GM23338 (cell line): Measurements from ENCODE around the gene GREB1L.

ENCODE experiments used
- CTCF ChIP-seq, 2 experiments: fragments of 200-600 bp in 1 of 2; sonication (generic) in 1 of 2; conservative IDR thresholded peaks; 2 replicates each; pipeline versions ENCODE4 v1.5.1 to v1.6.1; 2016 to 2017; ENCODE audit warnings: antibody characterized with exemption in 2 of 2, low read depth in 2 of 2, mild to moderate bottlenecking in 2 of 2, moderate library complexity in 1 of 2
- EZH2 ChIP-seq: fragments of 200-600 bp; sonication (generic); IDR thresholded peaks from one replicate; pipeline ENCODE4 v1.8.0; 2017; ENCODE audit warnings: antibody characterized with exemption, mild to moderate bottlenecking, low read depth; ENCODE audit not compliant: unreplicated experiment
- EZH2phosphoT487 ChIP-seq: fragments of 200-600 bp; sonication (generic); IDR thresholded peaks from one replicate; pipeline ENCODE4 v1.8.1; 2018; ENCODE audit warnings: antibody characterized with exemption; ENCODE audit not compliant: unreplicated experiment
- JUNB ChIP-seq: IDR thresholded peaks from one replicate; pipeline ENCODE4 v1.6.1; 2016; ENCODE audit warnings: antibody characterized with exemption; ENCODE audit not compliant: unreplicated experiment
- POLR2AphosphoS5 ChIP-seq: IDR thresholded peaks from 2 replicates; pipeline ENCODE4 v1.6.1; 2016; ENCODE audit warnings: antibody characterized with exemption, low read depth
- TF ChIP-seq, protein P1 (sequence below): IDR thresholded peaks from one replicate; pipeline ENCODE4 v1.6.1; 2018; ENCODE audit warnings: antibody characterized with exemption; ENCODE audit not compliant: unreplicated experiment

- TF ChIP-seq, protein P1, sequence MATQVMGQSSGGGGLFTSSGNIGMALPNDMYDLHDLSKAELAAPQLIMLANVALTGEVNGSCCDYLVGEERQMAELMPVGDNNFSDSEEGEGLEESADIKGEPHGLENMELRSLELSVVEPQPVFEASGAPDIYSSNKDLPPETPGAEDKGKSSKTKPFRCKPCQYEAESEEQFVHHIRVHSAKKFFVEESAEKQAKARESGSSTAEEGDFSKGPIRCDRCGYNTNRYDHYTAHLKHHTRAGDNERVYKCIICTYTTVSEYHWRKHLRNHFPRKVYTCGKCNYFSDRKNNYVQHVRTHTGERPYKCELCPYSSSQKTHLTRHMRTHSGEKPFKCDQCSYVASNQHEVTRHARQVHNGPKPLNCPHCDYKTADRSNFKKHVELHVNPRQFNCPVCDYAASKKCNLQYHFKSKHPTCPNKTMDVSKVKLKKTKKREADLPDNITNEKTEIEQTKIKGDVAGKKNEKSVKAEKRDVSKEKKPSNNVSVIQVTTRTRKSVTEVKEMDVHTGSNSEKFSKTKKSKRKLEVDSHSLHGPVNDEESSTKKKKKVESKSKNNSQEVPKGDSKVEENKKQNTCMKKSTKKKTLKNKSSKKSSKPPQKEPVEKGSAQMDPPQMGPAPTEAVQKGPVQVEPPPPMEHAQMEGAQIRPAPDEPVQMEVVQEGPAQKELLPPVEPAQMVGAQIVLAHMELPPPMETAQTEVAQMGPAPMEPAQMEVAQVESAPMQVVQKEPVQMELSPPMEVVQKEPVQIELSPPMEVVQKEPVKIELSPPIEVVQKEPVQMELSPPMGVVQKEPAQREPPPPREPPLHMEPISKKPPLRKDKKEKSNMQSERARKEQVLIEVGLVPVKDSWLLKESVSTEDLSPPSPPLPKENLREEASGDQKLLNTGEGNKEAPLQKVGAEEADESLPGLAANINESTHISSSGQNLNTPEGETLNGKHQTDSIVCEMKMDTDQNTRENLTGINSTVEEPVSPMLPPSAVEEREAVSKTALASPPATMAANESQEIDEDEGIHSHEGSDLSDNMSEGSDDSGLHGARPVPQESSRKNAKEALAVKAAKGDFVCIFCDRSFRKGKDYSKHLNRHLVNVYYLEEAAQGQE = no peak
- no peak for TF ChIP-seq CTCF (conservative IDR thresholded peaks at IDR 0.05; ENCODE audit: low read depth in 2 of 2)
- TF ChIP-seq POLR2AphosphoS5 = no peak
- TF ChIP-seq EZH2 = no peak
- no peak for TF ChIP-seq JUNB
- no peak for TF ChIP-seq EZH2phosphoT487
Observed at GRCh38 chr18:21499997-21500396, 258.0 kb downstream of the GREB1L start.
